GM18870 (cell line): ENCODE data around the gene WDR48.

Source experiments
- ATAC-seq: cut with Tn5 transposase; IDR thresholded peaks from one replicate; pipeline ENCODE4 v1.9.1; 2021; ENCODE audit warnings: moderate library complexity; ENCODE audit not compliant: unreplicated experiment

WDR48 gene

GRCh38 chr3:39063143-39063542 is 11.3 kb downstream of the WDR48 start:
- ATAC-seq, result no peak

- ATAC-seq, result no peak
Measured at GRCh38 chr3:39064646-39065045, 12.8 kb downstream of the WDR48 start.

GRCh38 chr3:39065197-39065596 is 13.4 kb downstream of the WDR48 start:
- ATAC-seq, result peak; percentile 73

- no peak for ATAC-seq
Measured at GRCh38 chr3:39067286-39067685, 15.5 kb downstream of the WDR48 start.

- ATAC-seq, result no peak
Measured at GRCh38 chr3:39068556-39068955, 16.7 kb downstream of the WDR48 start.

- no peak for ATAC-seq
Measured at GRCh38 chr3:39075910-39076309, 24.1 kb downstream of the WDR48 start.

- no peak for ATAC-seq
Measured at GRCh38 chr3:39079530-39079929, 27.7 kb downstream of the WDR48 start.

- no peak for ATAC-seq
Measured at GRCh38 chr3:39080026-39080425, 28.2 kb downstream of the WDR48 start.

- ATAC-seq, result no peak
Measured at GRCh38 chr3:39082666-39083313, 31.0 kb downstream of the WDR48 start.

GRCh38 chr3:39086144-39086543 is 34.3 kb downstream of the WDR48 start:
- ATAC-seq, result no peak

GRCh38 chr3:39088456-39088855 is 36.6 kb downstream of the WDR48 start:
- no peak for ATAC-seq

GRCh38 chr3:39088889-39089288 is 37.1 kb downstream of the WDR48 start:
- no peak for ATAC-seq

- ATAC-seq, result no peak
Measured at GRCh38 chr3:39090922-39091321, 39.1 kb downstream of the WDR48 start.

GRCh38 chr3:39094851-39095677 is 43.2 kb downstream of the WDR48 start:
- no peak for ATAC-seq

- no peak for ATAC-seq
Measured at GRCh38 chr3:39095778-39096177, 44.0 kb downstream of the WDR48 start.

GRCh38 chr3:39096775-39097174 is 45.0 kb downstream of the WDR48 start:
- ATAC-seq, result no peak

- ATAC-seq, result no peak
Measured at GRCh38 chr3:39097716-39098472, 46.1 kb downstream of the WDR48 start.

- no peak for ATAC-seq
Measured at GRCh38 chr3:39098473-39099000, 46.7 kb downstream of the WDR48 start.

- no peak for ATAC-seq
Measured at GRCh38 chr3:39099242-39099641, 47.4 kb downstream of the WDR48 start.

- ATAC-seq, result no peak
Measured at GRCh38 chr3:39099738-39100499, 48.1 kb downstream of the WDR48 start.

GRCh38 chr3:39100500-39100886 is 48.7 kb downstream of the WDR48 start:
- no peak for ATAC-seq
